HG03439 (cell line): ENCODE data around the gene STBD1.
"Not testable (repeated sequence)": the region's sequence is repeated elsewhere in the genome, so short reads cannot be mapped to it uniquely, and the experiment has no call there.

ENCODE experiments used
- ATAC-seq: cut with Tn5 transposase; IDR thresholded peaks from one replicate; pipeline ENCODE4 v1.9.1; 2021; ENCODE audit warnings: mild to moderate bottlenecking, moderate library complexity; ENCODE audit not compliant: unreplicated experiment

Gene STBD1

GRCh38 chr4:76315267-76315918 is 8.9 kb downstream of the STBD1 start:
- no peak for ATAC-seq

- ATAC-seq, result no peak
Observed at GRCh38 chr4:76316131-76316530, 9.6 kb downstream of the STBD1 start.

GRCh38 chr4:76322236-76322635 is 15.7 kb downstream of the STBD1 start:
- ATAC-seq, result no peak

- no peak for ATAC-seq
Observed at GRCh38 chr4:76325072-76325471, 18.5 kb downstream of the STBD1 start.

- no peak for ATAC-seq
Observed at GRCh38 chr4:76326515-76326914, 20.0 kb downstream of the STBD1 start.

- no peak for ATAC-seq
Observed at GRCh38 chr4:76334885-76335284, 28.4 kb downstream of the STBD1 start.

- no peak for ATAC-seq
Observed at GRCh38 chr4:76339364-76339763, 32.8 kb downstream of the STBD1 start.

GRCh38 chr4:76341063-76341462 is 34.5 kb downstream of the STBD1 start:
- no peak for ATAC-seq

GRCh38 chr4:76342191-76342590 is 35.7 kb downstream of the STBD1 start:
- ATAC-seq, result no peak

GRCh38 chr4:76342803-76343202 is 36.3 kb downstream of the STBD1 start:
- no peak for ATAC-seq

GRCh38 chr4:76354517-76355473 is 48.3 kb downstream of the STBD1 start:
- no peak for ATAC-seq

GRCh38 chr4:76357981-76358380 is 51.4 kb downstream of the STBD1 start:
- ATAC-seq, result no peak

- ATAC-seq, result not testable (repeated sequence)
Observed at GRCh38 chr4:76359881-76360466, 53.4 kb downstream of the STBD1 start.
